ENCODE data around the gene OR6C2.
"Not testable (repeated sequence)": the region's sequence is repeated elsewhere in the genome, so short reads cannot be mapped to it uniquely, and the experiment has no call there.

Gene OR6C2

DNA sequence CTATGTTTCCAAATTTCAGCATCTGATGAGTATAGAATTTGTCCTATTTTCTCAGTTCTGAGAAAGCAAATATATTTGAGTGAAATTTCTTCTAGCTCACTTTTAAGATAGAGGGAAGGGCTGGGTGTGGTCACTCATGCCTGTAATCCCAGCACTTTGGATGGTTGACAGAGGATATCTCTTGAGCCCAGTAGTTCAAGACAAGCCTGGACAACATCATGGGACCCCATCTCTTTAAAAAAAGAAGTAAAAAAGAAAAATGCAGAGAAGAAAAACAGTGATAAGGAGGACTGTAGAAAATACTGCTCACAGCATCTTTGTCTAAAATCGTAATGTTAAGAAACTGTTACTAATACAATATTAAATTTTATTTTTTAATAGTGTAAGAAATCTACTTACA lies 28.4 kb downstream of the OR6C2 start:
- Histone ChIP-seq H3K4me1 (ENCODE audit: low read length) (peaks cover 18% of the 10 kb centered on the region), H3K36me3 (replicated peaks; ENCODE audit: insufficient read depth, low read length) (no peaks in the 10 kb centered on the region), H3K27ac (ENCODE audit: low read length) (no peak overlapping the region), H2AFZ (ENCODE audit: low read length) (no peak overlapping the region), H3K27me3 (replicated peaks; ENCODE audit: insufficient read depth, low read length) (no peaks in the 10 kb centered on the region), H3K4me3 (ENCODE audit: low read length) (no peak overlapping the region), H3K9me3 (replicated peaks; ENCODE audit: insufficient read depth, low read length) (no peaks in the 10 kb centered on the region), H3F3A (ENCODE audit: insufficient read depth, low read length) (no peaks in the 10 kb centered on the region), H4K20me1 (ENCODE audit: insufficient read depth, low read length) (no peaks in the 10 kb centered on the region), H3K9ac (ENCODE audit: low read length) (no peak overlapping the region), H3K9me2 (replicated peaks; ENCODE audit: insufficient read depth, low read length) (no peaks in the 10 kb centered on the region), H3K4me2 (ENCODE audit: low read depth, low read length) (no peak overlapping the region), H3K79me2 (ENCODE audit: low read length) (no peaks in the 10 kb centered on the region)
- no peak for DNase-seq
- TF ChIP-seq EZH2 (optimal IDR thresholded peaks at IDR 0.05; ENCODE audit: low read depth, low read length) (no peak), EZH2phosphoT487 (IDR thresholded peaks at IDR 0.05; ENCODE audit: low read length) (no peak)
- TF ChIP-seq, protein P1, sequence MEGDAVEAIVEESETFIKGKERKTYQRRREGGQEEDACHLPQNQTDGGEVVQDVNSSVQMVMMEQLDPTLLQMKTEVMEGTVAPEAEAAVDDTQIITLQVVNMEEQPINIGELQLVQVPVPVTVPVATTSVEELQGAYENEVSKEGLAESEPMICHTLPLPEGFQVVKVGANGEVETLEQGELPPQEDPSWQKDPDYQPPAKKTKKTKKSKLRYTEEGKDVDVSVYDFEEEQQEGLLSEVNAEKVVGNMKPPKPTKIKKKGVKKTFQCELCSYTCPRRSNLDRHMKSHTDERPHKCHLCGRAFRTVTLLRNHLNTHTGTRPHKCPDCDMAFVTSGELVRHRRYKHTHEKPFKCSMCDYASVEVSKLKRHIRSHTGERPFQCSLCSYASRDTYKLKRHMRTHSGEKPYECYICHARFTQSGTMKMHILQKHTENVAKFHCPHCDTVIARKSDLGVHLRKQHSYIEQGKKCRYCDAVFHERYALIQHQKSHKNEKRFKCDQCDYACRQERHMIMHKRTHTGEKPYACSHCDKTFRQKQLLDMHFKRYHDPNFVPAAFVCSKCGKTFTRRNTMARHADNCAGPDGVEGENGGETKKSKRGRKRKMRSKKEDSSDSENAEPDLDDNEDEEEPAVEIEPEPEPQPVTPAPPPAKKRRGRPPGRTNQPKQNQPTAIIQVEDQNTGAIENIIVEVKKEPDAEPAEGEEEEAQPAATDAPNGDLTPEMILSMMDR (IDR thresholded peaks at IDR 0.05; ENCODE audit: low read length): no peak

DNA sequence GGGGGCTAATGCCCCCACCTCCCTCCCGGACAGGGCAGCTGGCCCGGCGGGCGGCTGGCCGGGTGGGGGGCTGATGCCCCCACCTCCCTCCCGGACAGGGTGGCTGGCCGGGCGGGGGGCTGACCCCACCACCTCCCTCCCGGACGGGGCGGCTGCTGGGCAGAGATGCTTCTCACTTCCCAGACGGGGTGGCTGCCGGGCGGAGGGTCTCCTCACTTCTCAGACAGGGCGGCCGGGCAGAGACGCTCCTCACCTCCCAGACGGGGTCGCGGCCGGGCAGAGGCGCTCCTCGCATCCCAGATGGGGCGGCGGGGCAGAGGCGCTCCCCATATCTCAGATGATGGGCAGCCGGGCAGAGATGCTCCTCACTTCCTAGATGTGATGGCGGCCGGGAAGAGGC lies 35.3 kb downstream of the OR6C2 start:
- not testable (repeated sequence) for H2AFZ ChIP-seq (ENCODE audit: low read length); H3K27me3 ChIP-seq (replicated peaks; ENCODE audit: insufficient read depth, low read length); H3K9me2 ChIP-seq (replicated peaks; ENCODE audit: insufficient read depth, low read length); H3K27ac ChIP-seq (ENCODE audit: low read length); DNase-seq; H4K20me1 ChIP-seq (ENCODE audit: insufficient read depth, low read length); H3K36me3 ChIP-seq (replicated peaks; ENCODE audit: insufficient read depth, low read length); H3K79me2 ChIP-seq (ENCODE audit: low read length); H3K9ac ChIP-seq (ENCODE audit: low read length); H3F3A ChIP-seq (ENCODE audit: insufficient read depth, low read length); H3K4me2 ChIP-seq (ENCODE audit: low read depth, low read length); H3K9me3 ChIP-seq (replicated peaks; ENCODE audit: insufficient read depth, low read length); H3K4me1 ChIP-seq (ENCODE audit: low read length); H3K4me3 ChIP-seq (ENCODE audit: low read length)

DNA sequence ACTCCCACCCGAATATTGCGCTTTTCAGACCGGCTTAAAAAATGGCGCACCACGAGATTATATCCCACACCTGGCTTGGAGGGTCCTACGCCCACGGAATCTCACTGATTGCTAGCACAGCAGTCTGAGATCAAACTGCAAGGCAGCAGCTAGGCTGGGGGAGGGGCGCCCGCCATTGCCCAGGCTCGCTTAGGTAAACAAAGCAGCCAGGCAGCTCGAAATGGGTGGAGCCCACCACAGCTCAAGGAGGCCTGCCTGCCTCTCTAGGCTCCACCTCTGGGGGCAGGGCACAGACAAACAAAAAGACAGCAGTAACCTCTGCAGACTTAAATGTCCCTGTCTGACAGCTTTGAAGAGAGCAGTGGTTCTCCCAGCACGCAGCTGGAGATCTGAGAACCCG lies 40.4 kb downstream of the OR6C2 start:
- not testable (repeated sequence) for H3K9me2 ChIP-seq (replicated peaks; ENCODE audit: insufficient read depth, low read length); H4K20me1 ChIP-seq (ENCODE audit: insufficient read depth, low read length); H3K4me1 ChIP-seq (ENCODE audit: low read length); H3K9ac ChIP-seq (ENCODE audit: low read length); H3K4me3 ChIP-seq (ENCODE audit: low read length); H3K9me3 ChIP-seq (replicated peaks; ENCODE audit: insufficient read depth, low read length); H3K36me3 ChIP-seq (replicated peaks; ENCODE audit: insufficient read depth, low read length); H3K4me2 ChIP-seq (ENCODE audit: low read depth, low read length); H3K27ac ChIP-seq (ENCODE audit: low read length); H2AFZ ChIP-seq (ENCODE audit: low read length); DNase-seq; H3F3A ChIP-seq (ENCODE audit: insufficient read depth, low read length); H3K27me3 ChIP-seq (replicated peaks; ENCODE audit: insufficient read depth, low read length); H3K79me2 ChIP-seq (ENCODE audit: low read length)

DNA sequence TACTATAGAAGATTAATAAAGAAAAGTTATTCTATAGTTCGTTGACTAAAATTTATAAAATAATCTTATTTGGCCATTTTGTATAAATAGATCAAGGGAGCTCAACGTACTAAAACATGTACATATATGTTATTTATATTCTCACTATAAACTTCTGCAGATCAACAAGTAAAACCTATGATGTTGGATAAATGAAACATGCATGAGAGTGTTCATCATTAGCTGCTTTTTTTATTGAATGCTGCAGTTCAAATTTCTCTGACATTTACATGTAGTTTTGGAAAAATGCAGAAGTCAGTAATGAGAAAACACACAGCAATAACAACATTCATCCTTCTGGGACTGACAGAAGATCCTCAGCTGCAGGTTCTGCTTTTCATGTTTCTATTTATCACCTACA lies 48.2 kb downstream of the OR6C2 start, which contains the start of gene OR6C68:
TSS of gene OR6C68 (plus strand) at position 301 of the 400 bp plus-strand sequence. CDS start at position 301, 0 bp downstream.
- H3K4me3 ChIP-seq (ENCODE audit: low read length): no peak within 1 kb of the TSS
- TF ChIP-seq, protein P1 (IDR thresholded peaks at IDR 0.05; ENCODE audit: low read length): no peak
- TF ChIP-seq EZH2 (optimal IDR thresholded peaks at IDR 0.05; ENCODE audit: low read depth, low read length) (no peak), EZH2phosphoT487 (IDR thresholded peaks at IDR 0.05; ENCODE audit: low read length) (no peak)

More for the DNA sequence above, 48.2 kb downstream of the OR6C2 start, which contains the start of gene OR6C68:
- DNase-seq: no peak
- Histone ChIP-seq H4K20me1 (ENCODE audit: insufficient read depth, low read length) (no peaks in the 10 kb centered on the region), H3K4me1 (ENCODE audit: low read length) (no peaks in the 10 kb centered on the region), H2AFZ (ENCODE audit: low read length) (no peak within 1 kb of the TSS), H3K27me3 (replicated peaks; ENCODE audit: insufficient read depth, low read length) (no peaks in the 10 kb centered on the region), H3K36me3 (replicated peaks; ENCODE audit: insufficient read depth, low read length) (no peaks in the 10 kb centered on the region), H3K27ac (ENCODE audit: low read length) (no peak within 1 kb of the TSS), H3K9me3 (replicated peaks; ENCODE audit: insufficient read depth, low read length) (no peaks in the 10 kb centered on the region), H3K79me2 (ENCODE audit: low read length) (no peaks in the 10 kb centered on the region), H3K4me2 (ENCODE audit: low read depth, low read length) (no peak within 1 kb of the TSS), H3K9ac (ENCODE audit: low read length) (no peak within 1 kb of the TSS), H3K9me2 (replicated peaks; ENCODE audit: insufficient read depth, low read length) (no peaks in the 10 kb centered on the region), H3F3A (ENCODE audit: insufficient read depth, low read length) (no peaks in the 10 kb centered on the region)
